GM23338 (cell line): ENCODE data around the gene RPL37A. TPM values are rescaled to one million over a fixed set of nuclear protein-coding genes. Genes with fewer than 3 reads are reported as not detected.

ENCODE experiments used
- ATAC-seq: fragments of 200-7000 bp; cut with Tn5 transposase; 3 replicates; pipeline ENCODE4 v1.9.1; 2020
- DNase-seq: peaks from one replicate; pipeline ENCODE4 v3.0.0-alpha.2; 2015; ENCODE audit warnings: low spot score
- H2AFZ ChIP-seq: fragments of 200-600 bp; sonication (generic); 2 replicates; pipeline ENCODE4 v1.8.0; 2016; ENCODE audit warnings: antibody characterized with exemption, mild to moderate bottlenecking, moderate library complexity
- H3F3A ChIP-seq: fragments of 200-600 bp; sonication (generic); replicated peaks from 2 replicates; pipeline ENCODE4 v1.8.0; 2017; ENCODE audit warnings: antibody characterized with exemption, mixed run types, low read depth
- H3K27ac ChIP-seq: fragments of 200-600 bp; sonication (generic); 2 replicates; pipeline ENCODE4 v1.6.1; 2016; ENCODE audit warnings: low read depth
- H3K27me3 ChIP-seq: fragments of 200-600 bp; sonication (generic); 2 replicates; pipeline ENCODE4 v1.8.0; 2016; ENCODE audit warnings: mild to moderate bottlenecking, mixed run types, moderate library complexity; ENCODE audit not compliant: insufficient read depth
- H3K36me3 ChIP-seq: fragments of 200-600 bp; sonication (generic); 2 replicates; pipeline ENCODE4 v1.8.0; 2016; ENCODE audit warnings: mild to moderate bottlenecking; ENCODE audit not compliant: insufficient read depth
- H3K4me1 ChIP-seq: fragments of 200-600 bp; sonication (generic); 2 replicates; pipeline ENCODE4 v1.8.0; 2016; ENCODE audit warnings: mild to moderate bottlenecking, moderate library complexity; ENCODE audit not compliant: insufficient read depth
- H3K4me2 ChIP-seq: fragments of 200-600 bp; sonication (generic); 2 replicates; pipeline ENCODE4 v1.7.1; 2017; ENCODE audit warnings: mixed run types
- H3K4me3 ChIP-seq: fragments of 200-600 bp; sonication (generic); 2 replicates; pipeline ENCODE4 v1.6.1; 2016; ENCODE audit warnings: mixed run types
- H3K79me2 ChIP-seq: fragments of 200-600 bp; sonication (generic); replicated peaks from 2 replicates; pipeline ENCODE4 v1.8.0; 2017; ENCODE audit warnings: mild to moderate bottlenecking; ENCODE audit not compliant: insufficient read depth
- H3K9me2 ChIP-seq: fragments of 200-600 bp; sonication (generic); 2 replicates; pipeline ENCODE4 v1.8.0; 2017; ENCODE audit not compliant: insufficient read depth
- H4K20me1 ChIP-seq: fragments of 200-600 bp; sonication (generic); replicated peaks from 2 replicates; pipeline ENCODE4 v1.8.0; 2017; ENCODE audit warnings: mild to moderate bottlenecking; ENCODE audit not compliant: insufficient read depth
- H3K27ac Mint-ChIP-seq: 2 replicates; pipeline ENCODE4 v1.8.0; 2020; ENCODE audit warnings: inconsistent platforms, mild to moderate bottlenecking, moderate library complexity, mixed read lengths
- H3K27me3 Mint-ChIP-seq: 3 replicates; pipeline ENCODE4 v1.8.0; 2022; ENCODE audit warnings: low read depth, mild to moderate bottlenecking, moderate library complexity, mixed read lengths, inconsistent platforms; ENCODE audit not compliant: insufficient read depth, poor library complexity
- H3K36me3 Mint-ChIP-seq: 3 replicates; pipeline ENCODE4 v1.8.0; 2021; ENCODE audit warnings: low read depth, mild to moderate bottlenecking, inconsistent platforms, moderate library complexity, mixed read lengths
- H3K4me1 Mint-ChIP-seq: 3 replicates; pipeline ENCODE4 v1.8.0; 2020; ENCODE audit warnings: mild to moderate bottlenecking, inconsistent platforms, mixed read lengths
- H3K4me3 Mint-ChIP-seq: 3 replicates; pipeline ENCODE4 v1.8.0; 2021; ENCODE audit warnings: moderate library complexity, mild to moderate bottlenecking, inconsistent platforms, mixed read lengths
- H3K9me3 Mint-ChIP-seq: 3 replicates; pipeline ENCODE4 v1.8.0; 2020; ENCODE audit warnings: moderate library complexity, mild to moderate bottlenecking, inconsistent platforms, mixed read lengths
- CREB1 ChIP-seq: fragments of 250-450 bp; sonication (Bioruptor Pico); IDR thresholded peaks from 2 replicates; pipeline ENCODE4 v1.5.0; 2020; ENCODE audit warnings: low read depth, mild to moderate bottlenecking, moderate library complexity
- ETS1 ChIP-seq: IDR thresholded peaks from 2 replicates; pipeline ENCODE4 v1.6.1; 2016; ENCODE audit warnings: antibody characterized with exemption
- EZH2phosphoT487 ChIP-seq: fragments of 200-600 bp; sonication (generic); IDR thresholded peaks from one replicate; pipeline ENCODE4 v1.8.1; 2018; ENCODE audit warnings: antibody characterized with exemption; ENCODE audit not compliant: unreplicated experiment
- JUNB ChIP-seq: IDR thresholded peaks from one replicate; pipeline ENCODE4 v1.6.1; 2016; ENCODE audit warnings: antibody characterized with exemption; ENCODE audit not compliant: unreplicated experiment
- POLR2AphosphoS5 ChIP-seq: IDR thresholded peaks from 2 replicates; pipeline ENCODE4 v1.6.1; 2016; ENCODE audit warnings: antibody characterized with exemption, low read depth
- STAT1 ChIP-seq: IDR thresholded peaks from one replicate; pipeline ENCODE4 v1.6.1; 2016; ENCODE audit warnings: antibody characterized with exemption; ENCODE audit not compliant: unreplicated experiment
- ZNF114 ChIP-seq: fragments of 250-450 bp; sonication (Bioruptor Pico); IDR thresholded peaks from 2 replicates; pipeline ENCODE4 v1.5.0; 2020; ENCODE audit warnings: mild to moderate bottlenecking, moderate library complexity
- polyA plus RNA-seq: library from polyadenylated mRNA; unstranded; fragments of >200 nt; fragmentation: Nextera tagmentation; extraction: Ambion mirVana; gene quantifications from 2 replicates; pipeline ENCODE4 v1.2.1, GENCODE V29; 2016
- total RNA-seq: library from RNA; depleted of rRNA; stranded (reverse); fragments of >200 nt; shearing (Covaris generic); gene quantifications from 2 replicates; pipeline ENCODE4 v1.2.3, GENCODE V29; 2014
- TF ChIP-seq, protein P1 (sequence below): fragments of 250-450 bp; sonication (Bioruptor Pico); IDR thresholded peaks from 2 replicates; pipeline ENCODE4 v1.5.0; 2020; ENCODE audit warnings: mild to moderate bottlenecking, moderate library complexity
- TF ChIP-seq, protein P2 (sequence below): IDR thresholded peaks from one replicate; pipeline ENCODE4 v1.6.1; 2018; ENCODE audit warnings: antibody characterized with exemption; ENCODE audit not compliant: unreplicated experiment

RPL37A gene
- total and polyA plus RNA-seq, 2 experiments from 2014 or later, result 1,118 to 5,036 TPM

DNA sequence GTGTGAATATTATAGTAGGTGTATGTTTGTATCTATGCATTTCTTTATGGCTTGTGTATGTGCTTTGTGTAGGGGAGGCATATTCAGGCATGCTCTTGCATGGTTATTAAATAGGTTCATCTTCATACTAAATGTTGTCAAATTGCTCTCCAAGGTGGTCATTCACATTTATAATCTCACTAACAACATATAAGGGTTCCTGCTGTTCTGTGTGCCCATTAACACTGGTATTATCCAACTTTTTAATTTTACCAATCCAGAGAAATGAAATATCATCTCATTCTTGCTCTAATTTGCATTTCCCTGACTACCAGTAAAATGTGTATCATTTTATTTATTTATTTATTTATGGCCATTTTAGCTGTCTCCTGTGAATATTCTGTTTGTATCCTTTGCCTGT, 29.0 kb upstream of the RPL37A start:
- no peak for TF ChIP-seq ETS1
- TF ChIP-seq, protein P1, sequence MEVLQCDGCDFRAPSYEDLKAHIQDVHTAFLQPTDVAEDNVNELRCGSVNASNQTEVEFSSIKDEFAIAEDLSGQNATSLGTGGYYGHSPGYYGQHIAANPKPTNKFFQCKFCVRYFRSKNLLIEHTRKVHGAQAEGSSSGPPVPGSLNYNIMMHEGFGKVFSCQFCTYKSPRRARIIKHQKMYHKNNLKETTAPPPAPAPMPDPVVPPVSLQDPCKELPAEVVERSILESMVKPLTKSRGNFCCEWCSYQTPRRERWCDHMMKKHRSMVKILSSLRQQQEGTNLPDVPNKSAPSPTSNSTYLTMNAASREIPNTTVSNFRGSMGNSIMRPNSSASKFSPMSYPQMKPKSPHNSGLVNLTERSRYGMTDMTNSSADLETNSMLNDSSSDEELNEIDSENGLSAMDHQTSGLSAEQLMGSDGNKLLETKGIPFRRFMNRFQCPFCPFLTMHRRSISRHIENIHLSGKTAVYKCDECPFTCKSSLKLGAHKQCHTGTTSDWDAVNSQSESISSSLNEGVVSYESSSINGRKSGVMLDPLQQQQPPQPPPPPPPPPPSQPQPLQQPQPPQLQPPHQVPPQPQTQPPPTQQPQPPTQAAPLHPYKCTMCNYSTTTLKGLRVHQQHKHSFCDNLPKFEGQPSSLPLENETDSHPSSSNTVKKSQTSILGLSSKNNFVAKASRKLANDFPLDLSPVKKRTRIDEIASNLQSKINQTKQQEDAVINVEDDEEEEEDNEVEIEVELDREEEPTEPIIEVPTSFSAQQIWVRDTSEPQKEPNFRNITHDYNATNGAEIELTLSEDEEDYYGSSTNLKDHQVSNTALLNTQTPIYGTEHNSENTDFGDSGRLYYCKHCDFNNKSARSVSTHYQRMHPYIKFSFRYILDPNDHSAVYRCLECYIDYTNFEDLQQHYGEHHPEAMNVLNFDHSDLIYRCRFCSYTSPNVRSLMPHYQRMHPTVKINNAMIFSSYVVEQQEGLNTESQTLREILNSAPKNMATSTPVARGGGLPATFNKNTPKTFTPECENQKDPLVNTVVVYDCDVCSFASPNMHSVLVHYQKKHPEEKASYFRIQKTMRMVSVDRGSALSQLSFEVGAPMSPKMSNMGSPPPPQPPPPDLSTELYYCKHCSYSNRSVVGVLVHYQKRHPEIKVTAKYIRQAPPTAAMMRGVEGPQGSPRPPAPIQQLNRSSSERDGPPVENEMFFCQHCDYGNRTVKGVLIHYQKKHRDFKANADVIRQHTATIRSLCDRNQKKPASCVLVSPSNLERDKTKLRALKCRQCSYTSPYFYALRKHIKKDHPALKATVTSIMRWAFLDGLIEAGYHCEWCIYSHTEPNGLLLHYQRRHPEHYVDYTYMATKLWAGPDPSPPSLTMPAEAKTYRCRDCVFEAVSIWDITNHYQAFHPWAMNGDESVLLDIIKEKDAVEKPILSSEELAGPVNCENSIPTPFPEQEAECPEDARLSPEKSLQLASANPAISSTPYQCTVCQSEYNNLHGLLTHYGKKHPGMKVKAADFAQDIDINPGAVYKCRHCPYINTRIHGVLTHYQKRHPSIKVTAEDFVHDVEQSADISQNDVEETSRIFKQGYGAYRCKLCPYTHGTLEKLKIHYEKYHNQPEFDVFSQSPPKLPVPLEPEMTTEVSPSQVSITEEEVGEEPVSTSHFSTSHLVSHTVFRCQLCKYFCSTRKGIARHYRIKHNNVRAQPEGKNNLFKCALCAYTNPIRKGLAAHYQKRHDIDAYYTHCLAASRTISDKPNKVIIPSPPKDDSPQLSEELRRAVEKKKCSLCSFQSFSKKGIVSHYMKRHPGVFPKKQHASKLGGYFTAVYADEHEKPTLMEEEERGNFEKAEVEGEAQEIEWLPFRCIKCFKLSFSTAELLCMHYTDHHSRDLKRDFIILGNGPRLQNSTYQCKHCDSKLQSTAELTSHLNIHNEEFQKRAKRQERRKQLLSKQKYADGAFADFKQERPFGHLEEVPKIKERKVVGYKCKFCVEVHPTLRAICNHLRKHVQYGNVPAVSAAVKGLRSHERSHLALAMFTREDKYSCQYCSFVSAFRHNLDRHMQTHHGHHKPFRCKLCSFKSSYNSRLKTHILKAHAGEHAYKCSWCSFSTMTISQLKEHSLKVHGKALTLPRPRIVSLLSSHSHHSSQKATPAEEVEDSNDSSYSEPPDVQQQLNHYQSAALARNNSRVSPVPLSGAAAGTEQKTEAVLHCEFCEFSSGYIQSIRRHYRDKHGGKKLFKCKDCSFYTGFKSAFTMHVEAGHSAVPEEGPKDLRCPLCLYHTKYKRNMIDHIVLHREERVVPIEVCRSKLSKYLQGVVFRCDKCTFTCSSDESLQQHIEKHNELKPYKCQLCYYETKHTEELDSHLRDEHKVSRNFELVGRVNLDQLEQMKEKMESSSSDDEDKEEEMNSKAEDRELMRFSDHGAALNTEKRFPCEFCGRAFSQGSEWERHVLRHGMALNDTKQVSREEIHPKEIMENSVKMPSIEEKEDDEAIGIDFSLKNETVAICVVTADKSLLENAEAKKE (CRISPR knock-in tag), result no peak
- no peak for TF ChIP-seq CREB1 (CRISPR knock-in tag)
- H3K36me3 Mint-ChIP-seq, result no peaks in the 10 kb centered on the region; the same call in 2 of the 3 replicates

DNA sequence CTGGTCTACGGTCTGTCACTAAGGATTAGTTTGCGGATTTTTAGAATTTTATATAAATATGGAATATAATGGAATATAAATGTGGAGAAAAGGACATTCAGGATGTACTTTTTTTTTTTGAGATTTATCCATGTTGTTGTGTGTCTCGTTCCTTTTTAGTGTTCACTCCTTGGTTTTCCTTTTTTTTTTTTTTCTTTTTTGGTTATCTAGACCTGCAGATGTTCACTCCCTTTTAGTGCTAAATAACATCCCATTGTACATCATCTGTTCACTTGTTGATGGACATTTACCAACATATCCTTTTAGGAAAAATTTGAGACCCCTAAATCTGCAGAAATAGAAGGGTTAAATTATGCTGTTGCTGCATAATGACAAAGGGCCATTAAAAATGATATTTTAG, 25.5 kb upstream of the RPL37A start:
- H3K27ac ChIP-seq, result no peak overlapping the region
- no peaks in the 10 kb centered on the region for H4K20me1 ChIP-seq
- H3K4me2 ChIP-seq, result no peak overlapping the region
- Mint-ChIP-seq H3K4me1 (no peaks in the 10 kb centered on the region; the same call in 1 of the 3 replicates), H3K27ac (no peak overlapping the region), H3K9me3 (no peaks in the 10 kb centered on the region), H3K36me3 (no peaks in the 10 kb centered on the region), H3K27me3 (no peaks in the 10 kb centered on the region), H3K4me3 (no peak overlapping the region)
- H3K36me3 ChIP-seq, result no peaks in the 10 kb centered on the region
- DNase-seq (no peak), ATAC-seq (no peak)
- no peaks in the 10 kb centered on the region for H3K9me2 ChIP-seq
- no peaks in the 10 kb centered on the region for H3K27me3 ChIP-seq
- no peaks in the 10 kb centered on the region for H3F3A ChIP-seq
- no peak overlapping the region for H2AFZ ChIP-seq
- H3K79me2 ChIP-seq, result no peaks in the 10 kb centered on the region
- H3K4me3 ChIP-seq, result no peak overlapping the region
- 0 out of 2 replicates have a peak, but pooled peaks cover 2% of the 10 kb centered on the region for H3K4me1 ChIP-seq
- TF ChIP-seq ZNF114 (no peak), STAT1 (no peak), EZH2phosphoT487 (no peak), POLR2AphosphoS5 (no peak), JUNB (no peak), CREB1 (CRISPR knock-in tag) (no peak)
- TF ChIP-seq, protein P2, sequence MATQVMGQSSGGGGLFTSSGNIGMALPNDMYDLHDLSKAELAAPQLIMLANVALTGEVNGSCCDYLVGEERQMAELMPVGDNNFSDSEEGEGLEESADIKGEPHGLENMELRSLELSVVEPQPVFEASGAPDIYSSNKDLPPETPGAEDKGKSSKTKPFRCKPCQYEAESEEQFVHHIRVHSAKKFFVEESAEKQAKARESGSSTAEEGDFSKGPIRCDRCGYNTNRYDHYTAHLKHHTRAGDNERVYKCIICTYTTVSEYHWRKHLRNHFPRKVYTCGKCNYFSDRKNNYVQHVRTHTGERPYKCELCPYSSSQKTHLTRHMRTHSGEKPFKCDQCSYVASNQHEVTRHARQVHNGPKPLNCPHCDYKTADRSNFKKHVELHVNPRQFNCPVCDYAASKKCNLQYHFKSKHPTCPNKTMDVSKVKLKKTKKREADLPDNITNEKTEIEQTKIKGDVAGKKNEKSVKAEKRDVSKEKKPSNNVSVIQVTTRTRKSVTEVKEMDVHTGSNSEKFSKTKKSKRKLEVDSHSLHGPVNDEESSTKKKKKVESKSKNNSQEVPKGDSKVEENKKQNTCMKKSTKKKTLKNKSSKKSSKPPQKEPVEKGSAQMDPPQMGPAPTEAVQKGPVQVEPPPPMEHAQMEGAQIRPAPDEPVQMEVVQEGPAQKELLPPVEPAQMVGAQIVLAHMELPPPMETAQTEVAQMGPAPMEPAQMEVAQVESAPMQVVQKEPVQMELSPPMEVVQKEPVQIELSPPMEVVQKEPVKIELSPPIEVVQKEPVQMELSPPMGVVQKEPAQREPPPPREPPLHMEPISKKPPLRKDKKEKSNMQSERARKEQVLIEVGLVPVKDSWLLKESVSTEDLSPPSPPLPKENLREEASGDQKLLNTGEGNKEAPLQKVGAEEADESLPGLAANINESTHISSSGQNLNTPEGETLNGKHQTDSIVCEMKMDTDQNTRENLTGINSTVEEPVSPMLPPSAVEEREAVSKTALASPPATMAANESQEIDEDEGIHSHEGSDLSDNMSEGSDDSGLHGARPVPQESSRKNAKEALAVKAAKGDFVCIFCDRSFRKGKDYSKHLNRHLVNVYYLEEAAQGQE, result no peak

More for the DNA sequence above, 29.0 kb upstream of the RPL37A start:
- Histone ChIP-seq H3K9me2 (no peaks in the 10 kb centered on the region), H4K20me1 (no peaks in the 10 kb centered on the region), H3K4me3 (no peak overlapping the region), H3K4me1 (no peaks in the 10 kb centered on the region), H3K27ac (no peak overlapping the region), H3K4me2 (no peak overlapping the region), H3K27me3 (no peaks in the 10 kb centered on the region), H3F3A (no peaks in the 10 kb centered on the region), H2AFZ (no peak overlapping the region), H3K36me3 (no peaks in the 10 kb centered on the region), H3K79me2 (no peaks in the 10 kb centered on the region)
- Mint-ChIP-seq H3K4me3 (no peak overlapping the region), H3K9me3 (no peaks in the 10 kb centered on the region), H3K4me1 (no peaks in the 10 kb centered on the region), H3K27ac (no peak overlapping the region), H3K27me3 (peaks cover 2% of the 10 kb centered on the region)
- no peak for DNase-seq
- ATAC-seq, result no peak
